ENCODE measurements around the gene SECTM1.

Gene SECTM1

GRCh38 chr17:82287868-82288801 is 45.4 kb downstream of the SECTM1 start:
- no peak for TF ChIP-seq CTCF (conservative IDR thresholded peaks at IDR 0.05; ENCODE audit: low read depth, low read length)
- Histone ChIP-seq H3K4me1 (ENCODE audit: low read depth, poor library complexity, severe bottlenecking) (no peaks in the 10 kb centered on the region), H3K36me3 (ENCODE audit: insufficient read depth) (no peaks in the 10 kb centered on the region), H4K20me1 (ENCODE audit: insufficient read depth) (no peaks in the 10 kb centered on the region), H3K27me3 (ENCODE audit: insufficient read depth, low read depth) (no peaks in the 10 kb centered on the region), H3K4me2 (no peak overlapping the region), H3K9ac (no peak overlapping the region), H3K27ac (no peak overlapping the region), H3K4me3 (IDR thresholded peaks at IDR 0.05; ENCODE audit: insufficient read depth, low read depth, low read length) (no peak overlapping the region), H3K79me2 (ENCODE audit: insufficient read depth, low read depth) (no peaks in the 10 kb centered on the region), H2AFZ (ENCODE audit: low read depth) (no peak overlapping the region)

GRCh38 chr17:82287013-82287867 is 46.3 kb downstream of the SECTM1 start:
- Histone ChIP-seq H2AFZ (ENCODE audit: low read depth) (no peak overlapping the region), H3K79me2 (ENCODE audit: insufficient read depth, low read depth) (no peaks in the 10 kb centered on the region), H3K9ac (no peak overlapping the region), H3K36me3 (ENCODE audit: insufficient read depth) (no peaks in the 10 kb centered on the region), H3K4me1 (ENCODE audit: low read depth, poor library complexity, severe bottlenecking) (no peaks in the 10 kb centered on the region), H3K27ac (no peak overlapping the region), H4K20me1 (ENCODE audit: insufficient read depth) (no peaks in the 10 kb centered on the region), H3K4me3 (IDR thresholded peaks at IDR 0.05; ENCODE audit: insufficient read depth, low read depth, low read length) (no peak overlapping the region), H3K4me2 (no peak overlapping the region), H3K27me3 (ENCODE audit: insufficient read depth, low read depth) (no peaks in the 10 kb centered on the region)
- no peak for TF ChIP-seq CTCF (conservative IDR thresholded peaks at IDR 0.05; ENCODE audit: low read depth, low read length)

DNA sequence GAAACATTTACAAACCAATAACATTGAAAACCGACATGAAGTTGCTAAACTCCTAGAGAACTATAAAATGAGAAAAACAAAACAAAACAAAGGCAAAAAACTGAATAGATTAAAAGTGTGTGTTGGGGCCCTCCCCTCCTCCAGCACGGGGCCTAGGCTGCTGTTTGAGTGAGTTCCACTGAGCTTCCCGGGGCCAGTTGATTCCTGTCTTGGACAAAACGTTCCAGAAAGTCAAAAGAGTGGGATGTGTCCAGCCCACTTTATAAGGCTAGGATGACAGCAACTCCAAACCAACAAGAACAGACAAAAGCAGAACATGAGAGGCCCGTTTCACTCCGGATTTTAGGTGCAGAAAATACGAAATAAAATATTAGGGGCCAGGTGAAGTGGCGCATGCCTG is 48.4 kb downstream of the SECTM1 start:
- H3K4me1 ChIP-seq (ENCODE audit: low read depth, poor library complexity, severe bottlenecking) = no peaks in the 10 kb centered on the region
- no peak for TF ChIP-seq CTCF (conservative IDR thresholded peaks at IDR 0.05; ENCODE audit: low read depth, low read length)
- no peak overlapping the region for H3K4me2 ChIP-seq
- H3K36me3 ChIP-seq (ENCODE audit: insufficient read depth) = no peaks in the 10 kb centered on the region
- no peak overlapping the region for H2AFZ ChIP-seq (ENCODE audit: low read depth)
- H3K4me3 ChIP-seq (IDR thresholded peaks at IDR 0.05; ENCODE audit: insufficient read depth, low read depth, low read length) = no peak overlapping the region
- H3K79me2 ChIP-seq (ENCODE audit: insufficient read depth, low read depth) = no peaks in the 10 kb centered on the region
- no peak overlapping the region for H3K27ac ChIP-seq
- no peak overlapping the region for H3K9ac ChIP-seq
- no peaks in the 10 kb centered on the region for H4K20me1 ChIP-seq (ENCODE audit: insufficient read depth)
- H3K27me3 ChIP-seq (ENCODE audit: insufficient read depth, low read depth) = no peaks in the 10 kb centered on the region

DNA sequence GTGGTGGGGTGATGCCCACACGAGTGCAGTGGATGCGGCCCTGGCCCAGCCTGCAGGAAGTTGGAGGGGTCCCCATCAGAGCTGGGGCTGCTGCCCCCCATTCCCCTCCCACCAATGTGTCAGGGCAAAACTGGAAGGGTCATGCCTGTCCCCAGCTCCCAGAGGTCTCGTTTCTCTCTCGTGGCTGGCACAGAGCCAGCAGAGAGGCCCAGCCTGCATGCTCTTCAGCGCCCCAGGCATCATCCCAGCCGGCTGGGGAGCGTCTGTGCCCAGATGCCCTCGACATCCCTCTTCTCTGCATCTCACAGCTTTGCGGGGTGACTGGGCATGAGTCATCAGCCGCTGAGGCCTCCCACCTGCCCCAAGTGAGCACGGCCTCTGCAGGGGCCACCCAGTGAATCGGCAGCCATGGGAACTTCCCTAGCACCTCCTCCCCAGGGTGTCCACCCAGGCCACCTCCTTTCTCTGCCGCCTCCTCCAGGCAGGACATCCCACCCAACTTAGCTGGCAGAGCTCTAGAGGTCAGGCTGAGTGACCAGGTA is 50.3 kb downstream of the SECTM1 start:
- Histone ChIP-seq H3K27me3 (ENCODE audit: insufficient read depth, low read depth) (no peaks in the 10 kb centered on the region), H3K4me2 (no peak overlapping the region), H3K9ac (no peak overlapping the region), H3K4me3 (IDR thresholded peaks at IDR 0.05; ENCODE audit: insufficient read depth, low read depth, low read length) (no peak overlapping the region), H3K4me1 (ENCODE audit: low read depth, poor library complexity, severe bottlenecking) (peaks cover 9% of the 10 kb centered on the region), H3K79me2 (ENCODE audit: insufficient read depth, low read depth) (no peaks in the 10 kb centered on the region), H3K36me3 (ENCODE audit: insufficient read depth) (no peaks in the 10 kb centered on the region), H2AFZ (ENCODE audit: low read depth) (no peak overlapping the region), H3K27ac (no peak overlapping the region), H4K20me1 (ENCODE audit: insufficient read depth) (no peaks in the 10 kb centered on the region)
- no peak for TF ChIP-seq CTCF (conservative IDR thresholded peaks at IDR 0.05; ENCODE audit: low read depth, low read length)

Data from KMS-11 (cell line).